GM18526 (cell line): ENCODE results near the gene CCBE1.

Source experiments
- POLR2A ChIP-seq: IDR thresholded peaks from 3 replicates; pipeline ENCODE4 v1.6.1; 2011; ENCODE audit not compliant: insufficient read length; ENCODE audit errors: extremely low read depth

The CCBE1 gene

DNA sequence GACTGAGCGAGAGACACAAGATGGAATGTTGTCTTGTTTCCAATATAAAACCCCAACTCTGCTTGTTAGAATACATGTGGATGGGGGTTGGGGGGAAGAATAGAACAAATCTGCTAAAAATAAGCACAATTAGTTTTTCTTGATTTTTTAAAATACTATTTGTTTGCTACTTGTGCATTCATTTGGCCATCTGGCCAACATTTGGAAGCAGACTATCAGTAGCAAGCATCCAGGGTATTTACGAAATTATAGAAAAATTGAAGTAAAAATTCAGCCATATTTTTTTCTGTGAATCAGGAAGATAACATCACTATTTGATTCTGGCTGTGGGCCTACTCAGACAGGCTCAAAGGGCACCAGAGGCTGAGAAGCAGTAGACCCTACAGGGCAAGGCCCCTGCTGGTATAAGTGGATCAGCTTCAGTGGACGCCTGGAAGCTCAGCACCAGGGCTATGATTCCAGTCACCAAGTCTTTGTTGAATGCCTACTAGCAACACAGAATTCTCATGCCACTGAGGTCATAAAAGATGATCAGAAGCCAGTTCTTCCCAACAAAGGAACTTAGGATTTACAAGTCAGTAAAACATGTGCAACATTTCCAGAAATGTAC, 133.9 kb downstream of the CCBE1 start:
- TF ChIP-seq POLR2A: no peak

DNA sequence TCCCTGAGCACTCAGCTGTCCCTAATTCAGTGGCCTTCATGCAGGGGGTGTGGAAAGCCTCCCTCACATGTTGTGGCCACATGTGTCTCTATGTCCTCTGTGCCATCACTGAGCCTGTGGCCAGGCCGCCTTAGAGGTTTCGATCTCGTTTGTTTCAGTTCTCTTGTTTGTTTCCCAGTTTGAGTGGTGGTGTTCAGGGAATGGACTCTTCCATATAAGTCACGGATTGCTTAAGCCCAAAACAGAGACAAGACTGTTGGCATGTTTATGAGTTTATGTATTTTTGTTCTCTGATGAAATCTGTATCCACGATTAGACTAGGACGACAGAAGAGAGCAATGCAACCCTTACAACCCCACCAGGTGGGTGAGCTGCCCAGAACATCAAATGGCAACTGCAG, 134.5 kb downstream of the CCBE1 start:
- no peak for TF ChIP-seq POLR2A

DNA sequence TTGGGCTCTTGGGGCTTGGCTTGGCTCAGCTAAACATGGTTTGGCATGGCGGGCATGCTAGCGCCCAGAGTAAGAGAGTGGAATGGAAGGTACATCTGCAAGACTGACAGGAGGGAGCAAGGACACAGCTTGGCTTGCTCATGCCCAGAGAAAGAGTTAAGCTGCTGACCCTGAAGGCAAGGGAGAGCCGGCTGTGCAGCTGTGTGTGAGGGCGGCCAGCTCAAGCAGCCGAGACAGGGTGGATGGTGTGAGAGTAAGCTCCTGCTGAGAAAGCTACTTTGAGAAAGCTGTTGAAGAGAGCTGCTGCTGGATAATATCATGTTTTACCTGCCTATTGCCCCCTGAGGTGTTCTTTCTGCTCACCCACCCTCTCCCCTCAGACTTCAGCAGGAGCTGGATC, 135.6 kb downstream of the CCBE1 start:
- no peak for TF ChIP-seq POLR2A

DNA sequence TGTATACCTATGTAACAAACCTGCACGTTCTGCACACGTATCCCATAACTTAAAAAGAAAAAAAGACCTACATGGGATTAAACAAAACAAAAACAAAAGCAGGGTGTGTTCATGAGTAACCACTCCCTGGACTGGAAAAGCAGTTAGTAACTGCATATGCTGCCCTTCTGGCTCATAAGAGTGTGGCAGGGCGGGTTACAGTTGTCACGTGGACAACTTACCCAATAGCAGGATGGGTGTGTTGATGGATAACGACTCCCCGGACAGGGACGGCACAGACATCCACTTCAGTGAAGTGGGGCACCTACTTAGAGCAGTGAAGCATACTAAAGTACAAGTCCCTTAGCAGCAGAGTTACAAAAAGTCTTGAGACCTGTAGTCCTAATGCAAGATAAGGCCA, 136.7 kb downstream of the CCBE1 start:
- no peak for TF ChIP-seq POLR2A

DNA sequence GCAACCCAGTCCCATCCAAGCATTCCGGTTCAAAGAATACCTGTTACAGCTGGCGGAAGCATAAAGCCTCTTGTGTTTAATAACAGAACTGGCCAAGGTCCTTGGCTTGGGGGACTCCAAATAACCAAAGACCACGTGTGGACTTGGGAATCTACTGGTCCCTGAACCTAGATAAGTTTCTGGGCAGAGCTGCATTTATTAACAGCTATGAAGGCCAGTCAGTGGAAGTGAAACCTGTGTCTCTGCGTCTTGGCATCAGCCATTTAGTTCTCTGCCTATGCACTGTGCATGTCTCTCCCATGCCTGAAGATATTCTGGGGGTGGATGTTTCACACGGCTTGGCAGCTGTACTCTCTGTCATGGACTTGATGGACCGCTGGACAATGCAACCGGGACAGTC, 137.7 kb downstream of the CCBE1 start:
- TF ChIP-seq POLR2A: no peak

DNA sequence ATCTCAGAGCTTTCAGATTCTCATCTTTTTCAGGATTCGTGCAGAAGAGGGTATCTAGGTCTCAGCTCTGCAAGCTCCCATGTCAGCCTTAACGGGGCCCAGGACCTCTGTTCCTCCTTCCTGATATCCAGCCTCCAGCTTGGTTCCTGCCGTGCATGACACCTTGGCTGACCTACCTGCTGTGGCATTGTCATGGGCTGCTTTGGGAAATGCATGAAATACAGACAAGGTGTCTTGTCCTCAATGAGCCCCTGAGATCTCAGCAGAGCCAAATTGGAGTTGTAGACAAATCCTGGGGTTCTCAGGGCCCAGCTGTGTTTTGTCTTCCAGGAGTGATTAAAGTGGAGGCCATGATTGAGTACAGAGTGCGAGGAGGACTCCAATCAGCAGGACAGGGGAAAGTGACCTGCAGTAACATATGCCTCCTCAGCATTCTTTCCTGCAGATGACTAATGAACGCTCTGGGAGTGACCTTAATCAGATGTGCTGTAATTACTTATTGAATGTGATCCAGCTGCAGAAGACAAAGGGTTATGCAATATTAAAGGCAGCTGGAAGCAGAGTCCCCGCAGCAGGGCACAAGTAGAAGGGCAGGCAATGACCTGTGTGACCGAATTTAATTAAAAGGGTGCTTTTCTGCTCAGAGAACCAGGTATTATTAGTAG, 141.1 kb downstream of the CCBE1 start:
- TF ChIP-seq POLR2A: no peak

DNA sequence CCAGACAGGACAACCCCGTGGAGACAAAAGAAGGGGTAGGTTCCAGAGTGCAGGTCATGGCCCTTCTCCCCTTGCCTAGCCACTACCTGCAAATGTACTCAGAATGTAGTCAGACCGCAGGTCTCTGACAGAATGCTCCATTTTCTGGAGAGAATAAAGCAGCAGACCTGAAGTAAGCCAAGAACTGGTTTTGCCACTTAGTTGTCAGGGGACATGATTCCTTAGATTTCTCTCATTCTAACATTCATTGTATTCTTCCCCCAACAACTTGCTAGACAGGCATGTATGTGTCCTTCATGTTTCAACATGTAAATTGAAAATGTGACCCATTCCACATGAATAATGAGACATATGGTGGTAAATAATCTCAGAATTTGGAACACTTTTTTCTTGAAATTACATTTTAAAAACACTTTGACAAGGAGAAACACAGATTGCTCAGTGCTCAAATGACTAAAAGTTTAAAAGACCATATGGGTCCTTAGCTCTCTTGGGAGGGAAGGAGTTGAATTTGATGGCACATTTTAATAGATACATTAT, 142.4 kb downstream of the CCBE1 start:
- no peak for TF ChIP-seq POLR2A

DNA sequence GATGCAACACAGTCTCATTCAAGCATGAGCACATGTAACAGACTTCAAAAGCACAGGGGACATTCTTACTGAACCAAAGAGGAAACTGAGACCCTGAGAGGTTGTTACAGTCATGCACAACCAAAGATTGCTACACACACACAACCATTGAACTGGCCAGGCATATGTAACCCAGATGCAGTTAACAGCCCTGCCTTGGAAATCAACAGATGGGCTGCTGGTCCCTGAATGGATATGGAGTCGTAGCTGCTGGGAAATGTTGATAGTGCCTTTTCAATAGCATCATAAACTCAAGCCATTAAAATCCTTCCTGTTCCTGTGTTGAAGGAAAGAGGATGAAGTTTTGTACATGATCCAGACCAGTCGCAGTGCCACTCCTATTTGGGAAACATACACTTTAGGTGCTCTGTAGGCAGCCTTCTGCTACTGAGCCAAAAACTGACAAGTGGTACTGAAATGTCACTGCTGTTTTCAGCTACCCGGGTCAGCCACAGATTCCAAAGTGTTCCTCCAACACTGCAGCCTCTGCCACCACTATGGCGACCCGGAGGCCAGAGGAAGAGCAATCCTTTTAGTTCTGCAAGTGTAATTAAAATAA, 143.9 kb downstream of the CCBE1 start:
- no peak for TF ChIP-seq POLR2A

DNA sequence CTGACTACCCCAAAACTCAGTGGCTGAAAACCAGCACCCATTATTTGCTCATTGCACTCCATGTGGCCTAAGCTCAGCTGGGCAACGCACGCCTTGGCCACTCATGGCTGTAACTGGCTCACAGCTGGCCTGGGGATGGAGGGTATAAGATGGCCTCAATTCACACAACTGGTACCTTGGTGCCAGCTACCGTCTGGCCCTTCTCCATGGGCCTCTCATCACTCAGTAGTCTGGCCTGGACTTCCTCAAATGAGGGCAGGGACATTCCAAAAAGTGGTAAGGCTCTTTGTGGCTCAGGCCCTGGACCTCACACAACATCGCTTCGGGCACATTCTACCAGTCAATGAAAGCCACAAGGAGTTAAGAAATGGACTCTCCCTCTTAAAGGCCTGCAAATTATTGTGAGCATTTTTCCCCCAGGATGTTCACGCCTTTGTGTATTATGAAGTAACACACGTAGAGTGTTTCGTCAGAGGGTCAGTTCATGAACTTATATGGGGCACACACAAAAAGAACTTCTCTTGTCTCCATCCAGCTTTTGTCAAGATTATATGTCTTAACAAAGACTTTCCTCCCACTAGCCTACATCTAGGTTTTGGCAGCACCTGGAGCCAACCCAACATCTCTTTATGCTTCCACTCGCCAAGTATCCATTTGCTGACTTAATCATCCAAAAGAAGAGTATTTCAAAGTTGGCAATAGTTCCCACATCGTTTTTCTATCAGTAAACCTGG, 145.2 kb downstream of the CCBE1 start:
- no peak for TF ChIP-seq POLR2A

DNA sequence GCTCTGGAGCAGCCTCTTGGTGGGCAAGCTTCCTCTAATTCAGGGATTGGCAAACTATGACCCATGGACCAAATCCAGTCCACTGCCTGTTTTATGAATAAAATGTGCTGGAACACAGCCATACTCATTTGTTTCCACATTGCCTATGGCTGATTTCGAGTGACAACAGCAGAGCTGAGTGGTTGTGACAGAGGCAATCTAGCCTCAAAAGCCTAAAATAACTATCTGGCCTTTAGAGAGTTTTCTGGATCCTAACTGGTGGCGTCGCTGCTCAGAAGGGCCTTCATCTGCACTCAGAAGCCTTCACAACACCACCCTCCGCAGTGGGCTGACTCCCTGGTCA, 147.1 kb downstream of the CCBE1 start:
- no peak for TF ChIP-seq POLR2A

DNA sequence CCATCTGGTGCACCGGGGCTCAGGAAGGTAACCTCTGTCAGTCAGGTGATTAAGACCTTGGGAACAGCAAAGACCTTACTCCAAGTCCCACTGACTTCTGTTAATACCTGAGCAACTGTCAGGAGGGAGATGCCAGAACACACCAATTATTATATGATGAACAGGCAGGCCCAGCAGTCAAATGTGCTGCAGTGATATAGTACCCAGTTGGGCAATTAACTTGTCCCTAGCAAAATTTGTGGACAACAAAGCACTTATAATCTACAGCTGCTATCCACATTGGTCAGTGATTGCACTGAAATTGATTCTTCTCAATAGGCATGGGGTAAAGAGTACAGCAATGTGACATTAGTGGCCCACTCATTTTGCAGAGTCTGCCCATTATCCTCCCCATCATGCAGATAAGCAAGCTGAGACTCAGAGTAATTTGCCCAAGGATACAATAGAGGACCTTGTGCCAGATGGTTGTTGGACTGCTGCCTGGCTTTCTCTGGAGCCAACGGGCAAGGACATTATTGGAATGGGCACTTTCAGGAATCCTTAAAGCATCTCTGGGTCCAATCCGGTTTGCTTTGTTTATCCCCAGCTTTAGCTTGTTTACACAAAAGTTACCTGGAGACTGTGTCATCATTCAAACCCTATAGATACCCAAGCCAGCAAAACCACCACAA, 147.6 kb downstream of the CCBE1 start:
- no peak for TF ChIP-seq POLR2A

DNA sequence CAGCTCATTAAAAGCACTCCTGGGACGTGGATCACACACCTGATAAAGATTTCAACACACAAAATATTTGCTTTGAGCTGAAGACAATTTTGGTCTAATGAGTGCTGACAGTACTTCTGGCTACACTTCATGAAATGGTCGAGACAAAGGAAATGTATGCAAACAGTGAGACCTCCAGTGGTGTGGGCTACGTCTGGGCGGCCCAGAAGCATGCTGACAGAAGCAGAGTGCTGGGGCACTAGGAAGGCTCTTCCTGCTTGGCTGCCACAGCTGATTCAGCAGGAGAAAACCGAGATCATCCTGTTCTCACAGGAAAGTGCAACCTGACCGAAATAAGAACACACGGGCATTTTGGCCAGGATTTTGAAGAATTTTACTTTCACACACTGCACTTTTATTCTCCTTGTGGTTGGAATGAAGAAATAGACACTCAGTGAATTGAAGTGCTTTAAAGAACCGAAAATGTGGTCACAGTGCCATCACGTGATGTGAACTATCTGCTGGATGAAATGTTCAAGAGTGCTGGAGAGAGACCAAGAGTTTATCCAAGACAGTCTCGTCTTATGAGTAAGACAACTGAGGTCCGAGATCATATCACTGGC, 149.5 kb downstream of the CCBE1 start:
- TF ChIP-seq POLR2A: no peak

DNA sequence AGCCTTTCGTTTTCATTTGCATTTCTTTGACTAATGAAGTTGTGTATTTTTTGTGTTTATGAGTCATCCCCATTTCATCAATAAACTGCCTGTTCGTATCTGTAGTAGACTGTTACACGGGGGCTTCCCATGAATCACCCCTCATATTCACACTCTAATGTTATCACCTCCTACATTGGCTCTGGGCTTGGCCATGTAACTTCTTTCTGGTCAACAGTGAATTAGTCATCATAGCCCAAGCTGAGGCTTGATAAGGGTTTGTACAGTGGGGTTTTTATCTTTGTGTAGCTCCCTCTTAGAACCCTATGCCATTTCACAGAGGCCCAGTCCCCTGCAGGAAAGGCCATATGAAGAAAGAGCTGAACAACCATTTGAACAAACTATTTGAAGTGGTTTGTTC, 151.0 kb downstream of the CCBE1 start:
- no peak for TF ChIP-seq POLR2A

DNA sequence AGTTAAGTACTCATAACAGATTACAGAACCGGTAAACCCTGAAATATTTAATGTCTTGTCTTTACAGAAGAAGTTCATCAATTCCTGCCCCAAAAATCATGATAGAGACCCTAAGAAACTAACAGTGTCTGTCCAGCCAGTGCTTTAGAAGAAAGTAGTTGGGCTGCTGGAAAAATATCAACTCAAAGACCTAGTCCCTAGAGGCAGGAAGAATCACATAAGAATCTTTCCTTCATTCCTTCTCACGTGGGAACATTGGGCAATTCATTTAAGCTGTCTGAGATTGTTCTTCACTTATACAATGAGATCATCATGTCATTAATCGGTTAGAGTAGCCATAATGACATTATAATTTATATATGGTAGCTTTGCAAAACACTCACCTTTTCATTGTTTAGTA, 156.4 kb downstream of the CCBE1 start:
- TF ChIP-seq POLR2A: no peak

DNA sequence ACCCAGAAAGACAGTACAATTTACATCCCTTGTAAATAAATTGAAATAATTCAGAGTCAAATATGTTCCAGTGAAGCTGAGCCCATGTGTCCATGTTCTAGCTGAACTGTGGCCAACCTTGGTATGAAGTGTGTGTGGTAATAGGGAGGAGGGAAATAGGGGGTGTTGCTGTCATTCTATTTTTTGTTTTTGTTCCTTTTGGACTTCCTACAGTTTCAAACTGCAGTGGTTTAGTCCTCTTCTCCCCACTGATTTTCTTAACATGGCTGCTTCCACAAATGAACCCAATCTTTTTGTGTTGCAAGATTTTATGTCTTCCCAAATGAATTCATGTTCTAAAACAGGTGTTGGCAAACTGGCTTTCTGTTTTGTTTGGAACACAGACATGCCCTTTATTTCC, 156.9 kb downstream of the CCBE1 start:
- no peak for TF ChIP-seq POLR2A
